H1 (cell line): ENCODE measurements around the gene ZIC5. TPM values are rescaled to one million over a fixed set of nuclear protein-coding genes. Genes with fewer than 3 reads are reported as not detected.

Experiments used
- CBX8 ChIP-seq: fragments of 300-800, 300-1000 bp; sonication (generic); IDR thresholded peaks from 2 replicates; pipeline ENCODE4 v1.7.1; 2016; ENCODE audit warnings: low read depth, low read length, borderline replicate concordance
- CHD7 ChIP-seq: fragments of 300-600 bp; sonication (generic); IDR thresholded peaks from 2 replicates; pipeline ENCODE4 v1.7.1; 2012; ENCODE audit warnings: low read length, moderate library complexity, mild to moderate bottlenecking, inconsistent platforms; ENCODE audit not compliant: insufficient replicate concordance
- polyA plus RNA-seq, 7 experiments: library from polyadenylated mRNA; depleted of rRNA in 3 of 7; stranded (reverse) in 5 of 7; unstranded in 2 of 7; fragments of >200 nt in 5 of 7; fragments of 200-250 nt in 2 of 7; gene quantifications; 1 replicate in 5 of 7; 2 replicates in 1 of 7; 4 replicates in 1 of 7; pipeline versions ENCODE4 v1.2.1 to v1.2.3, GENCODE V29; 2011 to 2013; ENCODE audit warnings: missing spikeins in 2 of 7, mixed read lengths in 2 of 7
- total RNA-seq: library from RNA; stranded (reverse); fragmentation: NEBNext Ultra II Directional; extraction: Animal tissue kit (Norgen Biotek cat#: 25700); gene quantifications from 2 replicates; pipeline ENCODE4 v1.2.1, GENCODE V29; 2021

ZIC5 gene
- total and polyA plus RNA-seq, 2 of the 8 experiments (the other 6 are each of a cell fraction or from before 2014, with no cell fraction given): 14.2 to 52.7 TPM

GRCh38 chr13:99959540-99960230 is 11.9 kb downstream of the ZIC5 start (continued):
- TF ChIP-seq CHD7 (no peak), CBX8 (no peak)
